Measurements from ENCODE around the gene CMSS1. TPM values are rescaled to one million over a fixed set of nuclear protein-coding genes. Genes with fewer than 3 reads are reported as not detected.

CMSS1 gene
- total and polyA plus RNA-seq, 4 donors: 3.8 to 19.5 (median 7.5) TPM

DNA sequence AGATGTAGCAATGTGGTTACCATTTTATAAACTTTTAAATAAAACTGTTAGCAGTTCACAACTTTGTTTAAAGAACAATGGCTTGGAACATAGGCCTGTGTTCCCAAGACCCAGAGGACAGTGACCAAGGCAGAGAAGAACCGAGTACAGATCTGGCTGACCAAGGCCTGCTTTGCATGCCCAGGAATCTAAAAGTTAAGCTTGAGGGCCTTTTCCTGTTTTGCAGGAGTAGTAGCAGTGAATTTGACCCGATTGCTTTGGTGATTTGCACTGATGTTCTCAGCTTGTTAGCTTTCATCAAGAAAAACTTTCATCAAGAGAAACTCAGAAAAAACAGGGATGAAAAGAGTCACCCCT is 286.8 kb downstream of the CMSS1 start:
- H3K27me3 ChIP-seq (ENCODE audit: control insufficient read depth in 4 of 4, insufficient read depth in 4 of 4, low read length in 3 of 4): no peaks in the 10 kb centered on the region
- no peaks in the 10 kb centered on the region for H3K36me3 ChIP-seq (ENCODE audit: control insufficient read depth in 4 of 4, insufficient read depth in 3 of 4, low read depth in 1 of 4, low read length in 3 of 4)
- DNase-seq (ENCODE audit: low spot score): no peak
- H3K9ac ChIP-seq (ENCODE audit: low read depth in 1 of 2, low read length in 2 of 2): no peak overlapping the region
- peaks cover 7 to 34% (median 15%) of the 10 kb centered on the region in 4 donors for H3K4me1 ChIP-seq (ENCODE audit: control insufficient read depth in 4 of 4, insufficient read depth in 4 of 4, low read length in 3 of 4)
- H3K4me3 ChIP-seq (ENCODE audit: low read depth in 1 of 3, low read length in 3 of 3): no peak overlapping the region
- H3K9me3 ChIP-seq (ENCODE audit: control insufficient read depth in 4 of 4, low read length in 3 of 4): no peaks in the 10 kb centered on the region
- WGBS: 62% methylated on average over 2 of the region's 2 CpGs
- H3K27ac ChIP-seq (ENCODE audit: low read depth in 1 of 2, low read length in 2 of 2): peak overlapping the region; percentile 40 to 66
- TF ChIP-seq FOXA2 (IDR thresholded peaks at IDR 0.05) (no peak), YY1 (IDR thresholded peaks at IDR 0.05) (no peak), NR2F2 (IDR thresholded peaks at IDR 0.05) (no peak), JUND (IDR thresholded peaks at IDR 0.05) (no peak), EGR1 (IDR thresholded peaks at IDR 0.05; ENCODE audit: low read depth in 2 of 2) (no peak), GABPA (IDR thresholded peaks at IDR 0.05 in 1 of 2, conservative IDR thresholded peaks at IDR 0.05 in 1 of 2) (no peak)
- TF ChIP-seq, protein P1, sequence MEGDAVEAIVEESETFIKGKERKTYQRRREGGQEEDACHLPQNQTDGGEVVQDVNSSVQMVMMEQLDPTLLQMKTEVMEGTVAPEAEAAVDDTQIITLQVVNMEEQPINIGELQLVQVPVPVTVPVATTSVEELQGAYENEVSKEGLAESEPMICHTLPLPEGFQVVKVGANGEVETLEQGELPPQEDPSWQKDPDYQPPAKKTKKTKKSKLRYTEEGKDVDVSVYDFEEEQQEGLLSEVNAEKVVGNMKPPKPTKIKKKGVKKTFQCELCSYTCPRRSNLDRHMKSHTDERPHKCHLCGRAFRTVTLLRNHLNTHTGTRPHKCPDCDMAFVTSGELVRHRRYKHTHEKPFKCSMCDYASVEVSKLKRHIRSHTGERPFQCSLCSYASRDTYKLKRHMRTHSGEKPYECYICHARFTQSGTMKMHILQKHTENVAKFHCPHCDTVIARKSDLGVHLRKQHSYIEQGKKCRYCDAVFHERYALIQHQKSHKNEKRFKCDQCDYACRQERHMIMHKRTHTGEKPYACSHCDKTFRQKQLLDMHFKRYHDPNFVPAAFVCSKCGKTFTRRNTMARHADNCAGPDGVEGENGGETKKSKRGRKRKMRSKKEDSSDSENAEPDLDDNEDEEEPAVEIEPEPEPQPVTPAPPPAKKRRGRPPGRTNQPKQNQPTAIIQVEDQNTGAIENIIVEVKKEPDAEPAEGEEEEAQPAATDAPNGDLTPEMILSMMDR (IDR thresholded peaks at IDR 0.05; ENCODE audit: low read depth, low read length, missing input control): no peak
- TF ChIP-seq, protein P2, sequence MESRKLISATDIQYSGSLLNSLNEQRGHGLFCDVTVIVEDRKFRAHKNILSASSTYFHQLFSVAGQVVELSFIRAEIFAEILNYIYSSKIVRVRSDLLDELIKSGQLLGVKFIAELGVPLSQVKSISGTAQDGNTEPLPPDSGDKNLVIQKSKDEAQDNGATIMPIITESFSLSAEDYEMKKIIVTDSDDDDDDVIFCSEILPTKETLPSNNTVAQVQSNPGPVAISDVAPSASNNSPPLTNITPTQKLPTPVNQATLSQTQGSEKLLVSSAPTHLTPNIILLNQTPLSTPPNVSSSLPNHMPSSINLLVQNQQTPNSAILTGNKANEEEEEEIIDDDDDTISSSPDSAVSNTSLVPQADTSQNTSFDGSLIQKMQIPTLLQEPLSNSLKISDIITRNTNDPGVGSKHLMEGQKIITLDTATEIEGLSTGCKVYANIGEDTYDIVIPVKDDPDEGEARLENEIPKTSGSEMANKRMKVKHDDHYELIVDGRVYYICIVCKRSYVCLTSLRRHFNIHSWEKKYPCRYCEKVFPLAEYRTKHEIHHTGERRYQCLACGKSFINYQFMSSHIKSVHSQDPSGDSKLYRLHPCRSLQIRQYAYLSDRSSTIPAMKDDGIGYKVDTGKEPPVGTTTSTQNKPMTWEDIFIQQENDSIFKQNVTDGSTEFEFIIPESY (IDR thresholded peaks at IDR 0.05): no peak

DNA sequence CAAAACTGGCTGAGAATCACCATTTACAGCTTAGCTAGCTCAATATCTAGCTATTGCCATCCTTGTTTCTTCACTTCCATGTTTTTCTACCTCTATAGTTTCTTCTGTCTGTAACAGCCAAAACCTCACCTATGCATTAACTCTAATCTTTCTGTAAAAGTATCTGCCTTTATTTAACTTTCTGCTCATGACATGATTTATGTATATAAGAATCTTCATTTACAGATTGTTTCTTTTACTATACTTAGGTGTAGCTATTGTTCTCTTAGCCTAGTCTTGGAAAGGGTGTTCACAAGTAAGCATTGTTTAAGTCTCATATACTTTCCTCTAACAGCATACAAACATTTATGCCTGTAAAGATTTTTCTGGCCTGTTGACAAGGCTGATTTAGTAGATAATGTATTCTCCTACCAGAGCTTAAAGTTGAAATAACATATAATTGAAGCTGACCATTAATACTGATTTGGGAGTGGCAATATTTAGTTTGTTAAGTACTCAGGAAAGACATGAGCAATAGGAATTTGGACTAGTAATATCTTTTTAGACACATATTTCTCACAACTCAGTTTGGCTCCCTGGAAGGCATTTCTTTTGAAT is 287.3 kb downstream of the CMSS1 start:
- Histone ChIP-seq H3K36me3 (ENCODE audit: control insufficient read depth in 4 of 4, insufficient read depth in 3 of 4, low read depth in 1 of 4, low read length in 3 of 4) (no peaks in the 10 kb centered on the region), H3K9ac (ENCODE audit: low read depth in 1 of 2, low read length in 2 of 2) (no peak overlapping the region), H3K4me3 (ENCODE audit: low read depth in 1 of 3, low read length in 3 of 3) (no peak overlapping the region), H3K4me1 (ENCODE audit: control insufficient read depth in 4 of 4, insufficient read depth in 4 of 4, low read length in 3 of 4) (peaks cover 7 to 34% (median 15%) of the 10 kb centered on the region in 4 donors), H3K27ac (ENCODE audit: low read depth in 1 of 2, low read length in 2 of 2) (peak overlapping the region in 1 of 2 donors; percentile 40), H3K27me3 (ENCODE audit: control insufficient read depth in 4 of 4, insufficient read depth in 4 of 4, low read length in 3 of 4) (no peaks in the 10 kb centered on the region), H3K9me3 (ENCODE audit: control insufficient read depth in 4 of 4, low read length in 3 of 4) (no peaks in the 10 kb centered on the region)
- TF ChIP-seq FOXA2 (IDR thresholded peaks at IDR 0.05) (no peak), SP1 (IDR thresholded peaks at IDR 0.05) (no peak), FOXA1 (IDR thresholded peaks at IDR 0.05) (no peak), TAF1 (conservative IDR thresholded peaks at IDR 0.05) (no peak), YY1 (IDR thresholded peaks at IDR 0.05) (no peak), RXRA (IDR thresholded peaks at IDR 0.05) (no peak), JUND (IDR thresholded peaks at IDR 0.05) (no peak), HNF4G (IDR thresholded peaks at IDR 0.05) (no peak), EGR1 (IDR thresholded peaks at IDR 0.05; ENCODE audit: low read depth in 2 of 2) (no peak), HNF4A (conservative IDR thresholded peaks at IDR 0.05) (no peak), NR2F2 (IDR thresholded peaks at IDR 0.05) (no peak), GABPA (IDR thresholded peaks at IDR 0.05 in 1 of 2, conservative IDR thresholded peaks at IDR 0.05 in 1 of 2) (no peak)
- TF ChIP-seq, protein P3, sequence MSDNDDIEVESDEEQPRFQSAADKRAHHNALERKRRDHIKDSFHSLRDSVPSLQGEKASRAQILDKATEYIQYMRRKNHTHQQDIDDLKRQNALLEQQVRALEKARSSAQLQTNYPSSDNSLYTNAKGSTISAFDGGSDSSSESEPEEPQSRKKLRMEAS (IDR thresholded peaks at IDR 0.05): no peak
- TF ChIP-seq, protein P1 (IDR thresholded peaks at IDR 0.05; ENCODE audit: low read depth, low read length, missing input control): no peak
- TF ChIP-seq, protein P4, sequence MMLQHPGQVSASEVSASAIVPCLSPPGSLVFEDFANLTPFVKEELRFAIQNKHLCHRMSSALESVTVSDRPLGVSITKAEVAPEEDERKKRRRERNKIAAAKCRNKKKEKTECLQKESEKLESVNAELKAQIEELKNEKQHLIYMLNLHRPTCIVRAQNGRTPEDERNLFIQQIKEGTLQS (IDR thresholded peaks at IDR 0.05): no peak
- TF ChIP-seq, protein P2 (IDR thresholded peaks at IDR 0.05): no peak
- DNase-seq (ENCODE audit: low spot score): no peak
